Measurements from ENCODE around the gene RB1. TPM values are rescaled to one million over a fixed set of nuclear protein-coding genes. Genes with fewer than 3 reads are reported as not detected.

Gene RB1
- total RNA-seq, 4 donors from 2014 or later = 23.0 to 62.6 (median 42.4) TPM

DNA sequence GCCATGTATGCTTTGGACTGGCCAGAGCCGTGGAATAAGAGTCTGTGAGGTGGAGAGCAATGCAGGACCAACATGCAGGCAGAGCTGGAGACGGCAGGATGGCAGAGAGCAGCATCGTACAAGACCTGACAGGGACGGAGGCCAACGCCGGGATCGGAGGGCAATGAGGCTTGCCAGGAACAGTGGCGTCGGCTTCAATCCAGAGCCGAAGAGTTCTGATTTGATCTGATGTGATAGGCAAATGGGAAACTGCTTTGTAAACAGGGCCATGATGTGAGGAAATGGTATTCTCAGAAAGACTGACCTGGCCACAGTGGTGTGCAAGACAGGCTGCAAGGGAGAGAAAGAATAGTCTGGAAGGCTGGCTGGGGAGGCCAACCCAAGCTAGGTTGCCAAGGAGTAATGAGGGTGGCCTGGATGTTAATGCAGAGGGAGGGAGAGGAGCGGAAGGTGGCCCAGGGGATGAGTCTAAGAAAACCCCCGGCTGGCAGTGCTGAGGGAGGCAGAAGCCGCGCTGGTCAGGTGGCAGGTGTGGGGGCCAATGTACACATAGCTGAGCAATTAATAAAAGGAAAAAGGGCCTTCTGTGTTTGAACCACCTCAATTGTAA is 202.6 kb downstream of the RB1 start:
- WGBS, 2 donors = 34 to 58% methylated on average over 14 of the region's 14 CpGs
- DNase-seq = no peak
- no peaks in the 10 kb centered on the region for H3K27me3 ChIP-seq
- H3K9me3 ChIP-seq = no peaks in the 10 kb centered on the region
- intact Hi-C loops (cut with DNase I) = loop anchor here (10.0 kb wide), 1 partner anchor 69 kb away; no protein-coding TSS in a partner anchor
- H3K4me3 ChIP-seq = peak overlapping the region in 1 of 4 donors; percentile 12
- peaks cover 30 to 89% (median 61%) of the 10 kb centered on the region in 3 donors for H3K4me1 ChIP-seq
- peaks cover 0 to 5% (median 0%) of the 10 kb centered on the region in 3 donors for H3K36me3 ChIP-seq
- peak overlapping the region; percentile 88 to 92 (median 90) for H3K27ac ChIP-seq
- TF ChIP-seq, protein P1, sequence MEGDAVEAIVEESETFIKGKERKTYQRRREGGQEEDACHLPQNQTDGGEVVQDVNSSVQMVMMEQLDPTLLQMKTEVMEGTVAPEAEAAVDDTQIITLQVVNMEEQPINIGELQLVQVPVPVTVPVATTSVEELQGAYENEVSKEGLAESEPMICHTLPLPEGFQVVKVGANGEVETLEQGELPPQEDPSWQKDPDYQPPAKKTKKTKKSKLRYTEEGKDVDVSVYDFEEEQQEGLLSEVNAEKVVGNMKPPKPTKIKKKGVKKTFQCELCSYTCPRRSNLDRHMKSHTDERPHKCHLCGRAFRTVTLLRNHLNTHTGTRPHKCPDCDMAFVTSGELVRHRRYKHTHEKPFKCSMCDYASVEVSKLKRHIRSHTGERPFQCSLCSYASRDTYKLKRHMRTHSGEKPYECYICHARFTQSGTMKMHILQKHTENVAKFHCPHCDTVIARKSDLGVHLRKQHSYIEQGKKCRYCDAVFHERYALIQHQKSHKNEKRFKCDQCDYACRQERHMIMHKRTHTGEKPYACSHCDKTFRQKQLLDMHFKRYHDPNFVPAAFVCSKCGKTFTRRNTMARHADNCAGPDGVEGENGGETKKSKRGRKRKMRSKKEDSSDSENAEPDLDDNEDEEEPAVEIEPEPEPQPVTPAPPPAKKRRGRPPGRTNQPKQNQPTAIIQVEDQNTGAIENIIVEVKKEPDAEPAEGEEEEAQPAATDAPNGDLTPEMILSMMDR (IDR thresholded peaks at IDR 0.05) = no peak
- TF ChIP-seq POLR2A (IDR thresholded peaks at IDR 0.05) = no peak

DNA sequence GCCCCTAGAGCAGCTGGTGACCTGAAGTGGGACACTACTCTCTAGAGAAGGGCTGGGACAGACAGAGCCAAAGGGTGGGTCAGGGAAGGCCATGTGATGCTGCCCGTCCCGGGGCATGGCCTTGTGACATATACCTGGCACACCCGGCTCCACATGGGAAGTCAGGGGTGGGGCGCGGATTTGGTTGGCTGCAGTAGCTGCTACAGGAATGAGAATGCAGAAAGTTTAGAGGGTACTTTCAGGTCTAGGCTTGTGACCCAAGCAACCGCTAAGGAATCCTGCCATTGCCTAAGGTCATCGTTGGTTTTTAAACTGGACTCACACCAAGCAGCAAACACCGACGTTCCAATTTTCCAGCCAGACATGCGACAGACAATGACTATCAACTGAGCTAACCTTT is 203.5 kb downstream of the RB1 start:
- peaks cover 0 to 5% (median 0%) of the 10 kb centered on the region in 3 donors for H3K36me3 ChIP-seq
- WGBS, 2 donors = 43 to 57% methylated on average over 5 to 7 of the region's 10 CpGs
- peak overlapping the region; percentile 88 to 92 (median 90) for H3K27ac ChIP-seq
- intact Hi-C loops (cut with DNase I) = loop anchor here (10.0 kb wide), 1 partner anchor 68 kb away; no protein-coding TSS in a partner anchor
- no peaks in the 10 kb centered on the region for H3K27me3 ChIP-seq
- H3K4me1 ChIP-seq = peaks cover 30 to 90% (median 63%) of the 10 kb centered on the region in 3 donors
- DNase-seq = no peak
- H3K4me3 ChIP-seq = no peak overlapping the region
- no peak for TF ChIP-seq POLR2A (IDR thresholded peaks at IDR 0.05)
- TF ChIP-seq, protein P1 (IDR thresholded peaks at IDR 0.05) = no peak
- H3K9me3 ChIP-seq = no peaks in the 10 kb centered on the region

DNA sequence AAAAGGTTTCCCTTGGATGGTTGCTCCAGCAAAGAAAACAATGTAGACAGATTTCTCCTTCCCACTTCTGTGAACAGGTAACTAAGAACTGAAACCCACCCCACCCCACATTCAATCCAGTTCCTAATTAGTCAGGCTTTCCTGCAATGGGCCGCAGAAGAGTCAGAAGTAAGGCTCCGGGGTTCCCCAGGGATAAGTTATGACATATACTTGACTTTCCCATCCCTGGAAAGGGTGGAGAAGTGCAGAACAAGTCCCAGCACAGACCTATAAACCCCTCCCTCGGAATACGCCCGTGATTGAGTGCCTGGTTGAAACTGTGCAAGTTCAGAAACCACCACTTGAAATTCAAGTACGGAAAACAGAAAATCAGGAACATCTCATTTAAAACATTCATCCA is 204.5 kb downstream of the RB1 start:
- no peak for DNase-seq
- peaks cover 30 to 93% (median 65%) of the 10 kb centered on the region in 3 donors for H3K4me1 ChIP-seq
- peaks cover 0 to 10% (median 0%) of the 10 kb centered on the region in 3 donors for H3K36me3 ChIP-seq
- no peak overlapping the region for H3K4me3 ChIP-seq
- no peaks in the 10 kb centered on the region for H3K9me3 ChIP-seq
- 18 to 34% methylated on average over 6 of the region's 6 CpGs for WGBS, 2 donors
- H3K27ac ChIP-seq = peak overlapping the region; percentile 88 to 92 (median 90)
- no peaks in the 10 kb centered on the region for H3K27me3 ChIP-seq
- TF ChIP-seq, protein P1 (IDR thresholded peaks at IDR 0.05) = peak in 1 of 6 experiments; percentile 7
- no peak for TF ChIP-seq POLR2A (IDR thresholded peaks at IDR 0.05)
- intact Hi-C loops (cut with DNase I) = loop anchor here (10.0 kb wide), 1 partner anchor 67 kb away; no protein-coding TSS in a partner anchor

DNA sequence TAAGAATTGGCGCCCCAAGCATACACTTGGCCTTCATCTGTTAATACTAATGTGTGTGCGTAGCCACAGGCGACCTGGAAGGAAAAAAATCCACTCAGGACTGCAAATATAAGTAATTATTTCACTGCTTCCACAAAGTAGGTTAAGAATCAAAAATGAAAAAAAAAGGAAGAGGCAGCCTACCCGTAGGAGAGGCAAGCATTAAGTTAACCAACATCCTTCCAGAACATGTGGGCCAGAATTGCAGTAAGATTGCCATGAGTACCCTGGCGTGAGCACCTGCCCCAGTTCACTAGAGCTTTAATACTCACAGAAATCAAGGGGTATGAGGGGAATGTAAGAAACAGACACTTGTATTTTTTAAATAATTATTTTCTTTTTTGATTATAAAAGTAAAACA is 207.1 kb downstream of the RB1 start:
- DNase-seq = no peak
- Histone ChIP-seq H3K27me3 (no peaks in the 10 kb centered on the region), H3K27ac (peak overlapping the region in 2 of 4 donors; percentile 38 to 89), H3K36me3 (peaks cover 0 to 16% (median 0%) of the 10 kb centered on the region in 3 donors), H3K4me1 (peaks cover 17 to 67% (median 49%) of the 10 kb centered on the region in 3 donors), H3K9me3 (no peaks in the 10 kb centered on the region), H3K4me3 (no peak overlapping the region)
- 80 to 83% methylated on average over 3 to 5 of the region's 5 CpGs for whole genome bisulfite sequencing, 2 donors
- TF ChIP-seq, protein P1 (IDR thresholded peaks at IDR 0.05) = no peak
- no peak for TF ChIP-seq POLR2A (IDR thresholded peaks at IDR 0.05)
- intact Hi-C loops (cut with DNase I) = no loop called here

DNA sequence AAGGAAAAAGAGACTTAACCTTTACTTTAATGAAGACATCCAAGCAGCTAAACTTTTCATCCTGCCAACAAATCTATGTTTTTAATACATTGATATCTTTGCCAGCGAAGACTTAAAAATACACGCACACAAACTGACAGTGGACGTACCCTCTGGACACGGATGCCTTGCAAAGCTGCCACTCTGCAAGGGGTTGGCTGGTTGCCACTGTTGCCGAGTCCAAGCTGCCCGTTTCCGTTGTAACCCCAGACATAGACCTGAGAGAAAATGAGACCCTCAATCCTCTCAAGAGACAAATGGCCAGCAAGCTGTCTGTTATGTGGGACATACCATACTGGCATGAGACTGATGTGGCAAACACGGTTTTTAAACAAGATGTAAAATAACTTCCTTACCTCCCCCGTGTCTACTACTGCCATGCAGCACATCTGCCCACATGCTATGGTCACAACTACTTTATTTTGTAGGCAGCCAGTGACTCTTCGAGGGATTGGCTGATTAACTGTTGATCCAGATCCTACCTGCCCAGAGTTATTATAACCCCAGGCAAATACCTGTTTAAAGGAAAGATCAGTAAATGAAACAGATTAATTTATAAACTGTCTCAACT is 208.2 kb downstream of the RB1 start:
- Histone ChIP-seq H3K27me3 (no peaks in the 10 kb centered on the region), H3K4me1 (peaks cover 7 to 57% (median 38%) of the 10 kb centered on the region in 3 donors), H3K4me3 (peak overlapping the region in 1 of 4 donors; percentile 25), H3K27ac (peak overlapping the region in 3 of 4 donors; percentile 1 to 55 (median 41)), H3K9me3 (no peaks in the 10 kb centered on the region), H3K36me3 (peaks cover 0 to 17% (median 0%) of the 10 kb centered on the region in 3 donors)
- DNase-seq = no peak
- TF ChIP-seq, protein P1 (IDR thresholded peaks at IDR 0.05) = no peak
- no peak for TF ChIP-seq POLR2A (IDR thresholded peaks at IDR 0.05)
- 57 to 61% methylated on average over 10 of the region's 10 CpGs for WGBS, 2 donors
- intact Hi-C loops (cut with DNase I) = no loop called here

Measured in esophagus squamous epithelium (tissue), 5 donors.